ENCODE data around the gene FAM184A. TPM values are rescaled to one million over a fixed set of nuclear protein-coding genes. Genes with fewer than 3 reads are reported as not detected.

Gene FAM184A
- total and polyA plus RNA-seq, 2 donors from 2014 or later: 3.4 to 9.0 TPM

- no peak for FAIRE-seq
- peak overlapping the region in 2 of 3 donors; percentile 66 to 83 for H3K4me3 ChIP-seq (ENCODE audit: low read length in 3 of 3)
- no peaks in the 10 kb centered on the region for H3K9me3 ChIP-seq (ENCODE audit: control insufficient read depth in 2 of 3, insufficient read depth in 1 of 3, low read length in 3 of 3)
- peaks cover 0 to 6% (median 3%) of the 10 kb centered on the region in 3 donors for H3K4me1 ChIP-seq (ENCODE audit: control insufficient read depth in 2 of 3, insufficient read depth in 2 of 3, low read depth in 1 of 3, low read length in 3 of 3)
- no peak for TF ChIP-seq CTCF (IDR thresholded peaks at IDR 0.05; ENCODE audit: borderline replicate concordance, extremely low read depth, insufficient read depth)
- H3K36me3 ChIP-seq (ENCODE audit: control insufficient read depth in 2 of 3, insufficient read depth in 3 of 3, low read length in 3 of 3): no peaks in the 10 kb centered on the region
- DNase-seq: no peak
- H3K27ac ChIP-seq (ENCODE audit: low read depth in 2 of 2, low read length in 2 of 2): no peak overlapping the region
- H3K27me3 ChIP-seq (ENCODE audit: control insufficient read depth, insufficient read depth, low read length): no peaks in the 10 kb centered on the region
- H3K9ac ChIP-seq (ENCODE audit: low read length in 3 of 3): no peak overlapping the region
- intact Hi-C loops (cut with DNase I): no loop called here
Measured at GRCh38 chr6:119077391-119077642, 1.1 kb downstream of the FAM184A start.

GRCh38 chr6:119076576-119077390 is 1.7 kb downstream of the FAM184A start:
- no peak for FAIRE-seq
- no peak for TF ChIP-seq CTCF (IDR thresholded peaks at IDR 0.05; ENCODE audit: borderline replicate concordance, extremely low read depth, insufficient read depth)

GRCh38 chr6:119076173-119076572 is 2.3 kb downstream of the FAM184A start:
- Histone ChIP-seq H3K4me3 (ENCODE audit: low read length in 3 of 3) (no peak overlapping the region), H3K9me3 (ENCODE audit: control insufficient read depth in 2 of 3, insufficient read depth in 1 of 3, low read length in 3 of 3) (no peaks in the 10 kb centered on the region), H3K27me3 (ENCODE audit: control insufficient read depth, insufficient read depth, low read length) (no peaks in the 10 kb centered on the region), H3K36me3 (ENCODE audit: control insufficient read depth in 2 of 3, insufficient read depth in 3 of 3, low read length in 3 of 3) (no peaks in the 10 kb centered on the region), H3K27ac (ENCODE audit: low read depth in 2 of 2, low read length in 2 of 2) (no peak overlapping the region), H3K9ac (ENCODE audit: low read length in 3 of 3) (no peak overlapping the region), H3K4me1 (ENCODE audit: control insufficient read depth in 2 of 3, insufficient read depth in 2 of 3, low read depth in 1 of 3, low read length in 3 of 3) (peaks cover 0 to 6% (median 3%) of the 10 kb centered on the region in 3 donors)
- no peak for DNase-seq
- intact Hi-C loops (cut with DNase I): no loop called here
- FAIRE-seq: no peak
- no peak for TF ChIP-seq CTCF (IDR thresholded peaks at IDR 0.05; ENCODE audit: borderline replicate concordance, extremely low read depth, insufficient read depth)

More at GRCh38 chr6:119076576-119077390, 1.7 kb downstream of the FAM184A start:
- H3K9ac ChIP-seq (ENCODE audit: low read length in 3 of 3): no peak overlapping the region
- no peak overlapping the region for H3K27ac ChIP-seq (ENCODE audit: low read depth in 2 of 2, low read length in 2 of 2)
- DNase-seq: peak in 1 of 5 donors; percentile 14
- H3K27me3 ChIP-seq (ENCODE audit: control insufficient read depth, insufficient read depth, low read length): no peaks in the 10 kb centered on the region
- H3K4me1 ChIP-seq (ENCODE audit: control insufficient read depth in 2 of 3, insufficient read depth in 2 of 3, low read depth in 1 of 3, low read length in 3 of 3): peaks cover 0 to 6% (median 3%) of the 10 kb centered on the region in 3 donors
- H3K4me3 ChIP-seq (ENCODE audit: low read length in 3 of 3): peak overlapping the region in 1 of 3 donors; percentile 83
- no peaks in the 10 kb centered on the region for H3K9me3 ChIP-seq (ENCODE audit: control insufficient read depth in 2 of 3, insufficient read depth in 1 of 3, low read length in 3 of 3)
- no peaks in the 10 kb centered on the region for H3K36me3 ChIP-seq (ENCODE audit: control insufficient read depth in 2 of 3, insufficient read depth in 3 of 3, low read length in 3 of 3)
- intact Hi-C loops (cut with DNase I): no loop called here

All from kidney (tissue), 14 donors.